ENCODE measurements around the gene AKR1C2.
"Not testable (repeated sequence)": the region's sequence is repeated elsewhere in the genome, so short reads cannot be mapped to it uniquely, and the experiment has no call there.

DNA sequence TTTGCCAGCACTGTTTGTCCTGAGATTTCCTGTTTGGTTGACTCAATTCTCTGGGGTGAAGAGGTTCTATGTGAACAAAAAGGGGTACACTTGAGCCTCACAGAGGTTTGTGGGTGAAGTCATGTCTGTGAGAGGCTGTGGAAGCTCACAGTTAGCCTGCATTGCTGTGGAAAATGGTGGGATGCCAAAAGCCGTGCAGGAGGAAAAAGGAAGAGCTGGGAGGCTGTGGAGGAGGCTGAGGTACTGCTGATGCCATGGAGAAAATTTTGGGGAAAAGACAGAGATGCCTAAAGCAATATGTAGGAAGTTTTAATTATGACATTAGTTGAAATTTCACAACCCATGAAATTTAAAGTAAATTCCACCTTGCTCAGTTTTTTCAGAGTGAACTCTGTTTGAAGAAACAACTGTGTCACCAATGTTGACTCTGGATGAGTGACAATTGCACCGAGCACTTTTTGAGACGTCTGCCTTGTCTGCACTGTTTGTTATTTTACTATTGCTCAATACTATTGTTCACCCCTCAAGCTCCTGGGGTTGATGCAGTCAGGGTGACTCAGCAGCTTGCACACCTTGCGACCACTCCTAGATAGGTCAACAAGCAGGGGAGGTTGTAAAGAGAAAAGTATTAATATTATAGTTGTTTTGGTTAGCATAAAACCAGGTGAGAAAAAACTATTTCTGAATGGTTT is 5.3 kb upstream of the AKR1C2 start:
- TF ChIP-seq, protein P1, sequence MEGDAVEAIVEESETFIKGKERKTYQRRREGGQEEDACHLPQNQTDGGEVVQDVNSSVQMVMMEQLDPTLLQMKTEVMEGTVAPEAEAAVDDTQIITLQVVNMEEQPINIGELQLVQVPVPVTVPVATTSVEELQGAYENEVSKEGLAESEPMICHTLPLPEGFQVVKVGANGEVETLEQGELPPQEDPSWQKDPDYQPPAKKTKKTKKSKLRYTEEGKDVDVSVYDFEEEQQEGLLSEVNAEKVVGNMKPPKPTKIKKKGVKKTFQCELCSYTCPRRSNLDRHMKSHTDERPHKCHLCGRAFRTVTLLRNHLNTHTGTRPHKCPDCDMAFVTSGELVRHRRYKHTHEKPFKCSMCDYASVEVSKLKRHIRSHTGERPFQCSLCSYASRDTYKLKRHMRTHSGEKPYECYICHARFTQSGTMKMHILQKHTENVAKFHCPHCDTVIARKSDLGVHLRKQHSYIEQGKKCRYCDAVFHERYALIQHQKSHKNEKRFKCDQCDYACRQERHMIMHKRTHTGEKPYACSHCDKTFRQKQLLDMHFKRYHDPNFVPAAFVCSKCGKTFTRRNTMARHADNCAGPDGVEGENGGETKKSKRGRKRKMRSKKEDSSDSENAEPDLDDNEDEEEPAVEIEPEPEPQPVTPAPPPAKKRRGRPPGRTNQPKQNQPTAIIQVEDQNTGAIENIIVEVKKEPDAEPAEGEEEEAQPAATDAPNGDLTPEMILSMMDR (IDR thresholded peaks at IDR 0.05): not testable (repeated sequence)
- TF ChIP-seq POLR2AphosphoS5, POLR2A (IDR thresholded peaks at IDR 0.05): not testable (repeated sequence)
